Smooth muscle cell of the brain vasculature (primary cell): Measurements from ENCODE around the gene BAIAP2L2.
A peak's percentile ranks its signal among the peaks of the same experiment; 100 is the strongest.
"Not testable (repeated sequence)": the region's sequence is repeated elsewhere in the genome, so short reads cannot be mapped to it uniquely, and the experiment has no call there.

Source experiments
- DNase-seq: peaks from one replicate; pipeline ENCODE4 v3.0.0-alpha.2; 2012; ENCODE audit warnings: low read depth, low spot score

The BAIAP2L2 gene

GRCh38 chr22:38127869-38128268 is 17.4 kb upstream of the BAIAP2L2 start:
- DNase-seq, result no peak

DNA sequence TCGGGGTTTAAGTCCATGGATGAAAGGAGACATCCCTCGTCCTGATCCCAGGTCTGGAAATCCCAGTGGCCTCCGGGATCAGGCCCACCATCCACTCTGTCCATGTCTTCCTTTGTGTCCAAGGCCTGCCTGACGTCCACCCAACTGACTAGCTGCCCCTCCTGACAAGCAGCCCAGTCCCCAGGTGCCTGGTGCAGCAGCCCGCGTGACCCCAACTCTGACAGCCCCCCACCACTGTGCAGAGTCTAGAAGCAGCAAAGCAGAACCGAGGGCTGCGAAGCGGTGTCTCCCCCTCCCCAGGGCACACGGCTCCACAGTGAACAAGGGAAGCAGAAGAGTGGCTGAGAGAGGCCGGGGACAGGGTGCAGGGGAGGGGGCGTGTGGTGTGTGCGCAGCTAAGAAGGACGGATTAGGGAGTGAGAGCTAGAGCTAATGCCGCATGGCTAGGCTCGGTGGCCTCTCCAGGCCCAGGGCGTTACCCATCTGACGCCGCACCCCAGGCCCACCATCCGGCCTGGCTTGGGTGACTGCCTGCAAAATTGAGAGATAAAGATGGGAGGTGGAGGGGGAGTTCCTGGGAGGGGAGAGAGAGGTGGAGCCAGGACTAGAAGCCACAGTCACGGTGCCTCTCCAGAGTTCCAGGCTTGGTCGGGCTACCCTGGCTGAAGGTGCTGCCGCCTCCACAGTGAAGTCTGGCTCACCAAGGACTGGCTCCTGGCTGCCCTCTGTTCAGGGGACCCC is 16.6 kb upstream of the BAIAP2L2 start:
- DNase-seq, result no peak

DNA sequence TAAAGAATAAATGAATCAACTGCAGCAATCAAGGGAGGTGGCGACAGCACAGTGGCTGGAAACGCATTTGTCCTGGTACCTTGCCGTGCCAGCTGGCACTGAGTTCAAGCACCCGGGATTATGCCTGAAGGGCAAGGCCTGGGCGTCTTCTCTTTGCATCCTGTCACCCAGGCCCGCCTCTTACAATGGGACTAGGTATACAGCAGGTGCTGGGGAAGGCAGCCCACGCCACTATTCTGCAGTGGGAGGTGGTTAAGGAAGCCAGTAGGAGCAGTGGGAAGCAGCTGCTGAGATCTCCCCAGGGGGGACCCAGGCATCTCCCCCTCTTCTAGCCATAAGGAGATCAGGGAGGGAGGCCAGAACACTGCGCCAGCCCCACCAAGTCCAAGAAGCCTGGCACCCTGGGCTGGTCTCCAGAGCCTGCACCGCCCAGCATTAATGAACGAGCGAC is 15.3 kb upstream of the BAIAP2L2 start:
- no peak for DNase-seq

GRCh38 chr22:38125038-38125610 is 14.6 kb upstream of the BAIAP2L2 start:
- no peak for DNase-seq

GRCh38 chr22:38124236-38124974 is 13.9 kb upstream of the BAIAP2L2 start:
- no peak for DNase-seq

DNA sequence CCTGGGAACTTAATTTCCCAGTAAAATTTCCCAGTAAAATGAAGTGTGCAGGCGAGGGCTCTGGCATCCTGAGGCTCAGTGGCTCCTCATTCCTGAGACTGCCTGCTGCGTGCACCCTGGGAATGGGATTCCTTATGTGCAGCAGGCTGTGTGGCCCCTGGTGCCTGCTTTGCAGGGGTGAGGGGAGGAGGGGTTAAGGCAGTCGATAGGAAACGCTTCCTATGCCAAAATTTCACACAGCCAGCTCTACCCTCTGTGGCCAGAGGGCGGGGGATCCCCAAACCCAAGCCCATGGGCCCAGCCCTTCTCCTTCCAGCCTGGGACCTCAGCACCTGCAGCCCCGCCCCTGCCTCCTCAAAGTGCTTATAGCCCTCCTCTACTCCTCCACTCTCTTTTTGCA is 12.1 kb upstream of the BAIAP2L2 start:
- DNase-seq, result no peak

DNA sequence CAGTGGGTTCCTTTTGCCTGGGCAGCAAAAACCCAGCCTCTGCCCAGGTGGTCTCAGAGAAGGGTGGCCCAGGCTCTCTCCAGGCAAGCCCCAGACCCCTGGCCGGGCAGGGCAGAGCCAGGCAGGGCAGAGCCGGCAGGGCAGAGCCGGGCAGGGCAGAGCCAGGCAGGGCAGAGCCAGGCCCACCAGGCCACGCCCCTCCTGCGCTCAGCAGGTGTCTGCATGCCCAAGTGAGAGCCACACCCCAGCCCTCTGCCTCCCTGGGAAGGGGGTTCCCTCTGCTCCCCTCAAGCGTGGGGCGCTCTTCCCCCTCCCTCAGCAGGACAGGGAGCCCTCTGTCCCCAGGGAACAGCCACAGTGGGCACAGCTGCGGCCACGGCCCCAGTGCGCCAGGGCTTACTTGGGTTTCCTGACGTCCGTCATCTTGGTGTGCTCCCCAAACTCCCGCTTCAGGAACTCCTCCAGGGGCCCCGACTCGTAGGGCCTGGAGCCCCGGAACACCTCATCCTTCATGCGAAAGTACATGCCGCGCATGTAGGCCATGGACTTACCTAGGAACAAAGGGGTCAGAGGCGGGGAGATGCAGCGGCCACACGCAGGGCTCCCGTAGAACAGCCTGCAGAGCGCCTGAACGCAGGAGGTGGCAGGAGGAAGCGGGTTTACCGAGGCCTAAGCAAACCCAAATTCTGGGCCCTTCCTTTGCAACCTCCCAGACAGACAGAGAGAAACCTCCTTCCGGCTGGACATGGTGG is 10.1 kb upstream of the BAIAP2L2 start:
- DNase-seq, result no peak

GRCh38 chr22:38118747-38119146 is 8.3 kb upstream of the BAIAP2L2 start:
- not testable (repeated sequence) for DNase-seq

DNA sequence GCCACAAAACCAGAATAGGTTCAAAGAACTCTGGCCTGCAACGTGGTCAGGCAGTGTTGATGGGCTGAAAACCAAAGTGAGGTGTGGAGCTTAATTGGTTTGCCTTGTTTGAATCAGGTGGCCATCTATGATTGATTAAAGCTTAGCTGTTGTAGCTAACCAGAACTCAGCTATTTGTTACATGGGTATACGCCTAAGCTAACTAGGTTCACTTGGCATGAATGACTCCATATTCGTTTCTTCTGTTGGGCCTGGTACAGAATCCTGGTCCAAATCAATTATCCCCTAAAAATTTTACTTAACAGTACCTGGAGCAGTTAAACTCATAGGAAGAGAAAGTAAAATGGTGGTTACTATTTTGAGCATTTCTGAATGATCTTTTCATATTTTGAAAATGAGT is 7.7 kb upstream of the BAIAP2L2 start:
- no peak for DNase-seq

DNA sequence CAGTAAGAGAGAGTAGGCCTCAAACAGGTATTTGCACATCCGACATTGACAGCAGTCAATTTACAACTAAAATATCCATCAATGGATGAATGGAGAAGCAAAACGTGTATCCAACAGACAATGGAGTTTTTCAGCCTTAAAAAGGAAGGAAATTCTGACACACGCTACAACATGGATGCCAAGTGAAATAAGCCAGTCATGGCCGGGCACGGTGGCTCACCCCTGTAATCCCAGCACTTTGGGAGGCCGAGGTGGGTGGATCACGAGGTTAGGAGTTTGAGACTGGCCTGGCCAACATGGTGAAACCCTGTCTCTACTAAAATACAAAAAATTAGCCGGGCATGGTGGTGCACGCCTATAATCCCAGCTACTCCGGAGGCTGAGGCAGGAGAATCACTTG is 7.1 kb upstream of the BAIAP2L2 start:
- not testable (repeated sequence) for DNase-seq

GRCh38 chr22:38115423-38116205 is 5.1 kb upstream of the BAIAP2L2 start:
- no peak for DNase-seq

- DNase-seq, result peak; percentile 74
Observed at GRCh38 chr22:38114484-38115398, 4.3 kb upstream of the BAIAP2L2 start.

DNA sequence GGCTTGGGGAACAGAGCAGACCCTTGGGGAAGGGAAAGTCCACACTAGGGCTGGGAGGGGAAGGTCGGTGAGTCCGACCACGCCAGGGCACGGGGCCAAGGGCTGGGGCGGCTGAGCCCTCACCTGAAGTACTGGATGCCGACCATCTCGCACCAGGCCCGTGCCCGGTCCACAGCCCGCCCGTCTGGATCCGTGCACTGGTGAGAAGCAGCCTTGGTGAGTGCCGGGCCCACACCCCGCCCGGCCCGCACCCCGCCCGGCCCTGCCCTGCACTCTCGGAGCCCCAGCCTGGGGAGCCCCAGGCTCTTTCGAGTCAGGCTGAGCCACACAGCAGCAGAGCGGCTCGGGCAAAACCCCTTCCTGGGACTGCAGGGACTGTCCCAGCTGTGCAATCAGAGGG is 1.9 kb upstream of the BAIAP2L2 start:
- DNase-seq, result no peak

- no peak for DNase-seq
Observed at GRCh38 chr22:38111925-38112355, 1.5 kb upstream of the BAIAP2L2 start.

GRCh38 chr22:38110863-38111852 is 674 bp upstream of the BAIAP2L2 start:
- no peak for DNase-seq

DNA sequence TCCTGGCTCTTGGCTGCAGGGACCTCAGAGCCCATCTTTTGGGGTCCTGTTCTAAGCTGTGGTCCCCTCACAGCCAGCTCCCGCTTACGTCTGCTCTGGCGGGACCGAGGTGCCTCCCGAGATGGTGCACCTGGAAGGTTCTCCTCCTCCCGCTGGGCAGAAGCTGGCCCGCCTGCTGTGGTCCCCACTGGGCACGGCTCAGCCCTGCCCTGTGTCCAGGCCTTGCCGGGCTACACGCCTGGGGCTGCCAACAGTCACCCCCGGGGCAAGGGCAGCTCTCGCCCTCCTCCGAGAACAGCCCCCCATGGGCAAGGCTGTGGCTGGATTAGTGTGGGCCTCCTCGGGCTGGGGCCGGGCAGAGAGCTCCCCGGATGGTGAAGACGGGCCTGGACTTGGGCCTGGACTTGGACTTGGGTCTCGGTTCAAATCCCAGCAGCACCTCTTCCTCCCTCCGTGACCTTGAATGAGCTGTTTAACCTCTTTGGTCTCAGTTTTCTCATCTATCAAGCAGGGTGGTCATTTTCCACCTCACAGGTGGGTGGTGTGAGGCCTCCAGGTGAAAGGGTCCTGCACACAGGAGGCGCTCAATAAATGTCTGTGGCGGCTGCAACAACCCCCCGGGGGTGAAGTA is 998 bp downstream of the BAIAP2L2 start:
- DNase-seq, result no peak

- DNase-seq, result no peak
Observed at GRCh38 chr22:38108561-38109319, 1.7 kb downstream of the BAIAP2L2 start.
